Measurements from ENCODE around the gene CCNI.
"Not testable (repeated sequence)": the region's sequence is repeated elsewhere in the genome, so short reads cannot be mapped to it uniquely, and the experiment has no call there.

CCNI gene

DNA sequence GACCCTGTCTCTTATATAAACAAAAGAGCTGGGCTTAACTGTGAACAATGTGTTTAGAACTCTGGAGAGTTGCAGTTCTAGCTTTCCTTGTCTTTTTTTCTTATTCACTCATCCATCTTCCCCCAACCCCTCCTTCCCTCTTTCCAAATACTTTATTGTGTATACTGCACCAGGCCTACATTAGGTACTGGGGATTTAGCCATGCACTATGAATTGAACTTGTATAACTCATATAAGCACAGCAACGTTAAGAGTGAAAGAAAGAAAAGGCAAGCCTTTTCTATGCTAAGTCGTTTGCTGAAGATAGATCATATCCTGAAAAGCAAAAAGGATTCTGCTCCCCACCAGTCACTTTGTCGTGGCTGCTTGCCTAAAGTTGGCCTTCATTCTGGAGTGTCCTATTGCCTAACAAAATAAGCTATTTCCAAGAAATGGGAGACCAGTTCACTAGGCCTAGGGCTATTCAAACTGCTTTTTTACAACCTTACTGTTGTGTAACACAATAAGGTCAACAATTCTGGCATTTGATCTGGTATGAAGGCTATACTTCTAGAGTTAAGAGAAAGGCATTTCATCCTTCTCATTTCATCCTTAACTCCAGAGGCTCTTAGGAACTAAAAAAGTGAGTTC is 32.2 kb downstream of the CCNI start:
- DNase-seq (ENCODE audit: insufficient read length, low spot score) (no peak), FAIRE-seq (no peak)
- no peak for TF ChIP-seq TAF1 (IDR thresholded peaks at IDR 0.05; ENCODE audit: low read depth, low read length)
- TF ChIP-seq POLR2A (IDR thresholded peaks at IDR 0.05; ENCODE audit: low read depth, low read length): no peak
- no peak for TF ChIP-seq POU2F2 (IDR thresholded peaks at IDR 0.05; ENCODE audit: low read depth, low read length)
- TF ChIP-seq SPI1 (IDR thresholded peaks at IDR 0.05; ENCODE audit: low read depth, low read length): no peak
- no peak for TF ChIP-seq PAX5 (IDR thresholded peaks at IDR 0.05; ENCODE audit: insufficient read depth, low read length, severe bottlenecking)
- TF ChIP-seq POLR2AphosphoS5 (IDR thresholded peaks at IDR 0.05; ENCODE audit: low read depth, low read length): no peak

DNA sequence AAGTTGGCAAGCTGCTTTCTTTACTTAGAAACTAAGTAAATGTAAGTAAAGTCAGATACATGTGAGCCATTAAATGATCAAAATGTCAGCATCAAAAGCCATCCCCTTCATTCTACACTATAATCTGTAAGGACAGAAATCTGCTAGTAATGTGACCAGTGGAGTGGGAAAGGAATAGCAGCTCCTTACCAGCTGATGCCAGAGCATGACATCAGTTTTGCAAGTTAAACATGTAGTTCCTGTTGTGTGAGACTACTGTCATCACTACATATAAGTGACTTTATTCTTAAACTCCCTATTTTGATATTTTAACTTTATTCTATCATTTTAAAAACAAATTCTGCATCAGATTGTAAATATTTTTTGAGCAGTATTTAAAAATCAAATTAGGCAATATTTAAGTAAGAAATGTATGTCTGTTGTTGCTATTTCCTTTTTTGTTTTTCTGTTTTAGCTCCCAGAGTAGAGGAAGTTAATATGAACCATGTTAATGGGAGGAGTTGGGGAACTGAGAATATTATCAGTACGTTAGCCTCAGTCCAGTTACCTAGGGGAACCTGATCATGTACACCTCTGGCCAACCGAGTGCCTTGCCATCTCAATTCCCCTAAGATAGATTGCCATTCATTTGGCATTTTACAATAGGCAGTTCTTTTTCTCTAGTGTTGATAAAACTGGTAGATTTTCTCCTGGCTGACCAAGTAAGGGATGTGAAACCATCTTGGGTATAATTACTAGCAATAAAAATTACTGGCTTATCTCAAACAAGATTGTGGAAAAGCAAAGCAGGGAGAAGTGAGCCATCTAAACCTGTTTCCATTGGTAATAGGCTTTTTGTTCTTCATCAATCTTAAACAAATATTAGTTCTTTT is 34.7 kb downstream of the CCNI start:
- no peak for TF ChIP-seq PAX5 (IDR thresholded peaks at IDR 0.05; ENCODE audit: insufficient read depth, low read length, severe bottlenecking)
- no peak for TF ChIP-seq TAF1 (IDR thresholded peaks at IDR 0.05; ENCODE audit: low read depth, low read length)
- TF ChIP-seq POLR2AphosphoS5 (IDR thresholded peaks at IDR 0.05; ENCODE audit: low read depth, low read length): no peak
- TF ChIP-seq SPI1 (IDR thresholded peaks at IDR 0.05; ENCODE audit: low read depth, low read length): no peak
- no peak for TF ChIP-seq POU2F2 (IDR thresholded peaks at IDR 0.05; ENCODE audit: low read depth, low read length)
- TF ChIP-seq POLR2A (IDR thresholded peaks at IDR 0.05; ENCODE audit: low read depth, low read length): no peak
- FAIRE-seq (no peak), DNase-seq (ENCODE audit: insufficient read length, low spot score) (no peak)

DNA sequence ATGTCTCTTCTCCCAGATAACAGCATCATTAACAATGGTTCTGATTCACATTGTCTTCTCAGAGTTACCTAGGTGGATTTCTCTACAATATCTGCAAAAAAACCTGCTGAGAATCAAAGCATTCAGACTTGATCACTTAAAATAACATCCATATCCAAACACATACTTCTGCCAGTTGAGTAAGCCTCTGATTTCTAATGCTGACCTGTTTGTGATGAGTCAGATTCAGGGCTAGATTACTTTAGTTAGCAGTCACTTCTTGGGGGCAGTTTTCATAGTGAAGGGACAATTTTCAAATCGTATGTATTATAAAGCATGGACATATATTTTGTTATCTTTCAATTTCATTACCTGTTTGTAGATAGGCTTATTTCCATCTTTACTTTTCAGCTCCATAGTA is 35.5 kb downstream of the CCNI start:
- DNase-seq (ENCODE audit: insufficient read length, low spot score): no peak
- no peak for FAIRE-seq
- TF ChIP-seq TAF1 (IDR thresholded peaks at IDR 0.05; ENCODE audit: low read depth, low read length): no peak
- no peak for TF ChIP-seq PAX5 (IDR thresholded peaks at IDR 0.05; ENCODE audit: insufficient read depth, low read length, severe bottlenecking)
- no peak for TF ChIP-seq SPI1 (IDR thresholded peaks at IDR 0.05; ENCODE audit: low read depth, low read length)
- TF ChIP-seq POU2F2 (IDR thresholded peaks at IDR 0.05; ENCODE audit: low read depth, low read length): no peak
- no peak for TF ChIP-seq POLR2A (IDR thresholded peaks at IDR 0.05; ENCODE audit: low read depth, low read length)
- no peak for TF ChIP-seq POLR2AphosphoS5 (IDR thresholded peaks at IDR 0.05; ENCODE audit: low read depth, low read length)

DNA sequence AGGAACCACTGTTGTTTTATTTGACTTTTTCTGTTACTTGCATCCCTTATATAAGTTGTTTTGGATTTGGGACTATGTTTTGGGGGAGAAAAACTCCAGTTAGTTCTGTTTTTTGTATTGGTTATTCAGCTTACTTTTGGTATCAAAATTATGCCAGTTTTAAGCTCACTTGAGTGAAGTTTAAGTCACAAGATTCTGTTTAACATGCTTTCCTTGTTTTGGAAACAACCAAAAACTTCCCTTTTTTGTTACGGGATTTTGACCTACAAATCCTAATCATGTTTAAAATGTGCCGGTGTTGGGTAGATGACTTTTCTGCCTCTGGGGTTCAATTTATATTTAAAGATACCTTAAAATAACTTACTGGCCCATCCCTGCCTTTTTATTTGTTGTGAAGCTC is 36.0 kb downstream of the CCNI start:
- FAIRE-seq (no peak), DNase-seq (ENCODE audit: insufficient read length, low spot score) (no peak)
- TF ChIP-seq PAX5 (IDR thresholded peaks at IDR 0.05; ENCODE audit: insufficient read depth, low read length, severe bottlenecking) (no peak), TAF1 (IDR thresholded peaks at IDR 0.05; ENCODE audit: low read depth, low read length) (no peak), POU2F2 (IDR thresholded peaks at IDR 0.05; ENCODE audit: low read depth, low read length) (no peak), POLR2A (IDR thresholded peaks at IDR 0.05; ENCODE audit: low read depth, low read length) (no peak), SPI1 (IDR thresholded peaks at IDR 0.05; ENCODE audit: low read depth, low read length) (no peak), POLR2AphosphoS5 (IDR thresholded peaks at IDR 0.05; ENCODE audit: low read depth, low read length) (no peak)

DNA sequence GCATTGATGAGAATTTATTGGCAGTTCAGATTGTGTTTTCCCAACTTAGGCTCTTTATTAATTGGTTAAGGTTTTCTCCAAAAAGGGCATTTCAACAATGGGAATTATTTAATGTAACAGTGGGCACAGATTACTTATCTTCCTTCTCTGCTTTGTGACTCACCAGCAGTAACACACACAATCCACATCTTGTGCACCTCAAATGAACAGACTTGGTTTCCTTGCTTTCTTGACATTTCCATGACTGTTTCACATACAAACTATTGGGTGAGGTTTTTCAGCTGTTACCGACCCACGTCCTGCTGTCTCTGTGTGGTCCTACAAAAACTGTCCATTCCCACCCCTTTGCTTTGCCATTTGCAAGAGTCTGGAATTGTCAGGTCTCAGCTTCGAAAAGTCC is 38.1 kb downstream of the CCNI start:
- DNase-seq (ENCODE audit: insufficient read length, low spot score) (no peak), FAIRE-seq (no peak)
- TF ChIP-seq TAF1 (IDR thresholded peaks at IDR 0.05; ENCODE audit: low read depth, low read length) (no peak), POLR2AphosphoS5 (IDR thresholded peaks at IDR 0.05; ENCODE audit: low read depth, low read length) (no peak), POLR2A (IDR thresholded peaks at IDR 0.05; ENCODE audit: low read depth, low read length) (no peak), PAX5 (IDR thresholded peaks at IDR 0.05; ENCODE audit: insufficient read depth, low read length, severe bottlenecking) (no peak), POU2F2 (IDR thresholded peaks at IDR 0.05; ENCODE audit: low read depth, low read length) (no peak), SPI1 (IDR thresholded peaks at IDR 0.05; ENCODE audit: low read depth, low read length) (no peak)

DNA sequence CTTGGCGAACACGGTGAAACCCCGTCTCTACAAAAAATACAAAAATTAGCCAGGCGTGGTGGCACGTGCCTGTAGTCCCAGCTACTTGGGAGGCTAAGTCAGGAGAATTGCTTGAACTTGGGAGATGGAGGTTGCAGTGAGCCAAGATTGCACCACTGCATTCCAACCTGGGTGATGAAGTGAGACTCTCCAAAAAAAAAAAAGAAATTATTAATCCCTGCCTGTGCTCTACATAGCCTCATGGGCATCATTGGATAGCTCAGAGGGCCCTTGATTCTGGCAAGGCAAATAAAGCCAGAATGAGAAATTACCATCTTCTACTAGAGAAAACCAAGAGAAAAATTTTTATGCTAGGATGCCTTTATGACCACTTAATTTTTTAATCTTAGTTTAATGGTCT is 38.6 kb downstream of the CCNI start:
- not testable (repeated sequence) for FAIRE-seq; DNase-seq (ENCODE audit: insufficient read length, low spot score)

DNA sequence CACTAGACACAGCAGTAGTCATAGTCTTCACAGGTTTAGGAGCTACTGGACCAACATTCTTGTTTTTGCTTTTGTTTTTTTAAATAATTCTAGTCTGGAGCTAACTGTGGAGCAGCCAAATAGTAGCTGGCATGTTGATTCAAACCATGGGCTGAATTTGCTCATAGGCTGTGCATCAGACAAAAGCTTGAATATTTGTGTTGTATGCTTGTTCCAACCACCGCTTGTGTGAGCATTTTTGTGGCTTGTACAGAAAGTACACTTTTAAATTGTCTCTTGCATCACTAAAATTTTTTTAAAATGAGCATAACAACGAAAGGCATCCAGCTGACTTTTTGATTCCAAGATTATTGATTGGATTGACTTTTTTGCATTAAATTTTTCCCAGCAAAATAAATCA is 39.6 kb downstream of the CCNI start:
- DNase-seq (ENCODE audit: insufficient read length, low spot score): no peak
- TF ChIP-seq POLR2AphosphoS5 (IDR thresholded peaks at IDR 0.05; ENCODE audit: low read depth, low read length) (no peak), POLR2A (IDR thresholded peaks at IDR 0.05; ENCODE audit: low read depth, low read length) (no peak), PAX5 (IDR thresholded peaks at IDR 0.05; ENCODE audit: insufficient read depth, low read length, severe bottlenecking) (no peak), POU2F2 (IDR thresholded peaks at IDR 0.05; ENCODE audit: low read depth, low read length) (no peak), SPI1 (IDR thresholded peaks at IDR 0.05; ENCODE audit: low read depth, low read length) (no peak), TAF1 (IDR thresholded peaks at IDR 0.05; ENCODE audit: low read depth, low read length) (no peak)
- no peak for FAIRE-seq

DNA sequence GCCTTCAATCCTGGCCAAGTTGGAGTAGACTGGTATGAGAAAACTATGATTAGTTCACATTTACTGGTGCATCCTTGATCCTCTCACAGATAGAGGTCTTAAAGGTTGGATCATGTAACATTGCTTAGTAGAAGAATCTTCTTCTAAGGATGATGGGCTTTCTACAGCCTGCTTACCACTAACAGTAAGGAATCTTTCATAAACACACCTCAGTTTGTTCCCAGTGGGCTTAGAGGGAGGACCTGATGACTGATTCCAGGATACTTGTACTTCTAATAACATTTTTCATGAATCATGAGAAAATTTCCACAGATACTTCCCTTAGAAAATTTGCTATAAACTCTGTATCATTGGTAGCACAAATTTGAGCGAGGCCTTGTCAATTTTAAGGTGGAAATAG is 40.6 kb downstream of the CCNI start:
- TF ChIP-seq PAX5 (IDR thresholded peaks at IDR 0.05; ENCODE audit: insufficient read depth, low read length, severe bottlenecking) (no peak), POU2F2 (IDR thresholded peaks at IDR 0.05; ENCODE audit: low read depth, low read length) (no peak), TAF1 (IDR thresholded peaks at IDR 0.05; ENCODE audit: low read depth, low read length) (no peak), POLR2AphosphoS5 (IDR thresholded peaks at IDR 0.05; ENCODE audit: low read depth, low read length) (no peak), SPI1 (IDR thresholded peaks at IDR 0.05; ENCODE audit: low read depth, low read length) (no peak), POLR2A (IDR thresholded peaks at IDR 0.05; ENCODE audit: low read depth, low read length) (no peak)
- DNase-seq (ENCODE audit: insufficient read length, low spot score): no peak
- FAIRE-seq: no peak

DNA sequence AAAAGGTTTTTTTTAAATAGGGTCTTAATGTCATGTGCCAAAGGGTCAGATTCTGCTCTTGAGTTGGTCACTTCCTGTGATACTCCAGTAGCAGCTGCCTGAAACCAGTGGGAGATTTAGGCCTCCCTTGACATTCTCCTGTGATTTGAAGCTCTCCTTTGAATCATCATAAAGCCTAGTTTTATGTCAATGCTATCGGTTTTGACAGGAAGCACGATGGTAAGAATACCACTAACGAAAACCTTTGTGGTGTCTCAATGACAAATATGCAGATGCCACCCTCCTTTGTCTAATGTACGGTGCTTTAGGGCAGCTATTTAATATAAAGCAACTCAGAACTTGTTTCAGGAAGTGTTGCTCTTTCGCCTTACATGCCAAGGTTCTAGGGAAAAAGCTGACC is 44.2 kb downstream of the CCNI start:
- FAIRE-seq (no peak), DNase-seq (ENCODE audit: insufficient read length, low spot score) (no peak)
- TF ChIP-seq PAX5 (IDR thresholded peaks at IDR 0.05; ENCODE audit: insufficient read depth, low read length, severe bottlenecking) (no peak), TAF1 (IDR thresholded peaks at IDR 0.05; ENCODE audit: low read depth, low read length) (no peak), POU2F2 (IDR thresholded peaks at IDR 0.05; ENCODE audit: low read depth, low read length) (no peak), POLR2A (IDR thresholded peaks at IDR 0.05; ENCODE audit: low read depth, low read length) (no peak), POLR2AphosphoS5 (IDR thresholded peaks at IDR 0.05; ENCODE audit: low read depth, low read length) (no peak), SPI1 (IDR thresholded peaks at IDR 0.05; ENCODE audit: low read depth, low read length) (no peak)

DNA sequence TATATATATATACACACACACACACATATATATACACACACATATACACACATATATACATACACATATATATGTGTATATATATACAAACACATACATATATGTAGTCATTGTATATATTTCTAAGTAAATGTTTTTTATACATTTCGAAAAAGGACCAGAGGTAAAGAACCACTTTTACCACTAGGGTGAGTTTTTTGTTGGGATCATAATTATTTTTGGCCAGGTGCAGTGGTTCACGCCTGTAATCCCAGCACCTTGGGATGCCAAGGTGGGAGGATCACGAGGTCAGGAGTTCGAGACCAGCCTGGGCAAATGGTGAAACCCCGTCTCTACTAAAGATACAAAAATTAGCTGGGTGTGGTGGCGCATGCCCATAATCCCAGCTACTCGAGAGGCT is 46.0 kb downstream of the CCNI start:
- FAIRE-seq; DNase-seq (ENCODE audit: insufficient read length, low spot score): not testable (repeated sequence)
